Skeletal muscle cell (primary cell): ENCODE results near the gene ANXA8L1.
"Not testable (repeated sequence)": the region's sequence is repeated elsewhere in the genome, so short reads cannot be mapped to it uniquely, and the experiment has no call there.

Experiments
- DNase-seq: peaks from one replicate; pipeline ENCODE4 v3.0.0-alpha.2; 2010; ENCODE audit warnings: low read depth
- H3K4me3 ChIP-seq: 2 replicates; pipeline ENCODE4 v1.5.1; 2011; ENCODE audit warnings: low read depth, mild to moderate bottlenecking, control low read depth, low read length, moderate library complexity

The ANXA8L1 gene

GRCh38 chr10:46396441-46397279 is 21.1 kb downstream of the ANXA8L1 start:
- DNase-seq, H3K4me3 ChIP-seq: not testable (repeated sequence)

DNA sequence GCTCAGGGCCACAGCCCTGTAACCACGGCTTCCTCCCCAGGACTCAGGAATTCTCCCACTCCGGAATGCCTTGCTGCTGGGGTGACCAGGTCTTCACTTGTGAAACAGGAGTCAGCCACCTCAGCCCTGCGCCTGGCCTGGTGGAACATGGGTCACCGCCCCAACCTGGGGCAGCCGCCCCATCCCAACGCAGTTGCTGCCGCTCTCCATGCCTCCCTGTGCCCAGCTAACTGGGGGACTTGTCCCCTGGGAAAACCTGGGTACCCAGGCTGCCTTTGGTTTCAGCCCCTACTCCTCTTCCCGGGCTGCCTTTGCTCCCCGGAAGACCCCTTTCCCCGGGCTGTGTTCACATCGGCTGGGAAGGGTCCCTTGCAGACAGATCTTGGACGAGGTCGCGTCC is 22.2 kb downstream of the ANXA8L1 start:
- not testable (repeated sequence) for DNase-seq, H3K4me3 ChIP-seq

DNA sequence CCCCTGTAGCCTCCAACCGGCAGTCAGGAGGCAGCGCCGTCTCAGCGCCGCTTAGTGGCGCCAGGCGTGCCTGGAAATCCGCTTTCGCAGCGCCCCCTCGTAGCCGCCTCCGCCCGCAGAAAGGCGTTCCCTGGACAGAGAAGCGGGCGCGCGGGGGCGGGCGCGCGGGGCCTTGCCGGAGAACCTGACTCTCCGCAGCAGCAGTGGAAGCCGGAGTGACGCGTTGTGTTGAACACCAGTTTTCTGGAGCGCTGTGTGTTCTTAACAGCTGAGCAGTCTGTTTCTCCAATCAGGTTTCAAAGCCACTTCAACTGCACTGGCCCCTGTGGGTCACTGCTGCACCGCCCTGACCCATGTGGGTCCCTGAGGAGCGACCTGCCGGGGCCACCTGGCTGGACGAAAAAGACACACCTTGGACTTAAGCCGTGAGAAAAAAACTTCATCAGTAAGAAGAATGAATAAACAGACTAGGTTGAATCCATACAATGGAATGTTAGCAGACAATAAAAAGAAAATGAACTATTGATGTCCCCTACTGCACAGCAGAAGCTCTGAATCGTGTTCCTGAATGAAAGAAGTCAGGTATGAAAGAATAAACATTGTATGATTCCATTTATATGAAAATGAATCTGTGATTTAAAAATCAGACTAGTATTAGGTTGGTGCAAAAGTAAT is 22.8 kb downstream of the ANXA8L1 start:
- DNase-seq, result not testable (repeated sequence)
- peak overlapping the region; percentile 34 for H3K4me3 ChIP-seq

DNA sequence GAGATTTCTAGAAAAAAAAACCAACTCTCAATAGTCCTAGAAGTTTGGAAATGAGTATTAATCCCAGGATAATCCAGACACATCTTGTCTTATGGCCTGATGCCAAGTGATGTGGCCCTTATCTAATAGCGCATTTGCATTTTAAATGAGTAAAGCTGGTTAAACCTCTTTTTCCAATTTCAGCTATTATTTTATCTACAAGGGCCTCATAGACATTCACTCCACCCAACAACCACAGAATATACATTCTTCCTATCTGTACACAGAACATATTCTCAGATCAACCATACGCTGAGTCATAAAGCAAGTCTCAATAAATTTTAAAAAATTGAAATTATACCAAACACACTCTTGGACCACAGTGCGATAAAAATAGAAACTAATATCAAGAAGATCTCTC is 34.0 kb downstream of the ANXA8L1 start:
- not testable (repeated sequence) for DNase-seq, H3K4me3 ChIP-seq

- DNase-seq, H3K4me3 ChIP-seq: not testable (repeated sequence)
These were observed 35.5 kb downstream of the ANXA8L1 start for GRCh38 chr10:46411123-46411522.

DNA sequence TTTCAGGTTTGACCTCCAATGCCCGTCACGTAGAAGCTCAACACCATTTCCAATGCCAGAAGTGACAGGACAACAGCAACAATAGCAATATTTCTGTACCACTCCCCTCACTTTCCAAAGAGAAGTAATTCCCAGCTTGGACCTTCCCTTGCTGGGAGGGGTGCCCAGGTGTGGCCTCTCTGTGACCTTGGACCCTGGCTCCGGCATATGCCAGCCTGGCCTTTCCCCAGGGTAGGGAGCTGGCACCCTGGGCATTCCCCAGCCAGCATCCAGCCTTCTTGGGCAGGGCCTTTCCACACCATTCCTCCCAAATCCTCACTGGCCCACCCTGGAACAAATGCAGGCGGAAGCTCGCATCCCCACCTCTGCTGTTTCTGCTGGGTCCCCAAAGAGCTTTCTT is 37.1 kb downstream of the ANXA8L1 start:
- not testable (repeated sequence) for DNase-seq, H3K4me3 ChIP-seq

DNA sequence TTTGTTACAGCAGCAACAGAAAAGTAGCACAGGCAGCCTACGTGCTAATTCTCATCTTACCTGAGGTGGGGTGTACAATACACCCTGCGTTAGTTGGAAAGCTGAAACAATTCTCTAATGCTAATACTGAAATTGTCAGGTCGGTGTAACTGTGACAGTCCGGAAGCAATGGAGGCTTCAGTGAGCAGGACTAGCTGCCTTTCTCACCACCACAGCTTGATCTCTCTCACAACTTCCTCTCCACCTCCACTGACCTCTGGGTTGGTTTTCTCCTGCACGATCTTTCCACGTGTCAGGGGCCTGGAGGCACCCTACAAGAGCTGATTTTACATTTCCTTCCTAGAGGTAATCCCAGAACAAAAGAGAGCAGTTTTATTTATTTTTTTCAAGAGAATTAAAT is 39.7 kb downstream of the ANXA8L1 start:
- DNase-seq, H3K4me3 ChIP-seq: not testable (repeated sequence)

GRCh38 chr10:46418283-46418682 is 42.7 kb downstream of the ANXA8L1 start:
- H3K4me3 ChIP-seq, DNase-seq: not testable (repeated sequence)

DNA sequence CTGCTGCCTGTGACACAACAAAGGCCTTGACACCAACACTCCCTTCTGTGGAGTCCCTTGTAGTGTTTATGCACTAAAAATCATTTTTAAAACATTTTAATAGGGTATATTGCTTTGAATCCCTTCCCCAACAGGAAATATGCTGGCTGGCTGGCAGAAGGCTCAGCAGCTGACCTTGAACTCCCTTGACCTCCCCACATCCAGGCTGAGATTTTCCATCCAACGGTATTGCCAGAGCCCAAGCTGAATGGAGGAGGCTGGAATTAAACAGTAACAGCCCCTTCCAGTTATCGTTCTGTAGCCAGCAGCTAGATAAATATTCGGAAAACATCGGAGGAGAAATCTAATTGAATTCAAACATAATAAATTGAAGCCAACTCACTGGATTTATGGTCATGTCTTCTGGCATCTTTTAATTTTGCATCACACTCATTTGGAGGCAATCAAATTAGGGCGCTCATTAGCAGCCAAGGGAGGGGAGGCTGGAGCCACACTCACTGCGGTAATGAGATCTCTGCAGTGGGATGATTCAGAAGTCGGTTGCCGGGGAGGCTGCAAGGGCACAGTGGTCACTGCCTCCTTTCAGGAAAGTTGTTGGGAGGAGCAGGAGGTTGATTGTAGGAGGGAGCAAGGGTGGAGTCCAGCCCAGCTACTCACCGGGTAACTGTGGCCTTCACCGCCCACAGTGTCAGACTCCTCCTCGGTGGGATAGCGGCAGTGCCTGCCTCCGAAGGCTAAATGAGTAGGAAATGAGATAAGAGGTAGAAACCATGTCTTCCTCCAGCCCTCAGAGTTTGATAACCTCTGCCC is 44.2 kb downstream of the ANXA8L1 start:
- DNase-seq, H3K4me3 ChIP-seq: not testable (repeated sequence)

- H3K4me3 ChIP-seq, result not testable (repeated sequence)
These were observed 48.0 kb downstream of the ANXA8L1 start for GRCh38 chr10:46423550-46423949.

DNA sequence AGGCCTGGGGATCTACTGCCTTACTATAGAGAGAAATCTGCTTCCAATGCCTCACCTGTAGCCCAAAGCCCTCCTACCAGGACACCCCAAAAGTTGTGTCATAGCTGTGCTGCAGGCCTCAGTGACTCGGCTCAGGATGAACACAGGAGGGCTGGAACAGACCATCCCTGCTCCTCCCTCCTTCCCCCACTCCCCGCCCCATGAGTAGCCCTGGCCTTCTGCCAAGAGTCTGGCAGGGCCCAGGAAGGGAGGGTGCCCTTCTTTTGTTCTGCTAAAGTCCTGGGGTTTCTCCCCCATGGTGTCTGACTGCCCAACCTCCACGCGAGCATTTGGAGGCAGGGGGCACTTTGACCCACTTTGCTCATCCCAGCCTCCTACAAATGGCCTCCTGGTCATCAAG is 65.4 kb downstream of the ANXA8L1 start:
- H3K4me3 ChIP-seq, DNase-seq: not testable (repeated sequence)

More at GRCh38 chr10:46423550-46423949, 48.0 kb downstream of the ANXA8L1 start:
- DNase-seq, result not testable (repeated sequence)
